GM21786 (cell line): ENCODE measurements around the gene SHANK1.
"Not testable (repeated sequence)": the region's sequence is repeated elsewhere in the genome, so short reads cannot be mapped to it uniquely, and the experiment has no call there.

Source experiments
- ATAC-seq: cut with Tn5 transposase; IDR thresholded peaks from one replicate; pipeline ENCODE4 v1.9.1; 2021; ENCODE audit not compliant: unreplicated experiment

Gene SHANK1

DNA sequence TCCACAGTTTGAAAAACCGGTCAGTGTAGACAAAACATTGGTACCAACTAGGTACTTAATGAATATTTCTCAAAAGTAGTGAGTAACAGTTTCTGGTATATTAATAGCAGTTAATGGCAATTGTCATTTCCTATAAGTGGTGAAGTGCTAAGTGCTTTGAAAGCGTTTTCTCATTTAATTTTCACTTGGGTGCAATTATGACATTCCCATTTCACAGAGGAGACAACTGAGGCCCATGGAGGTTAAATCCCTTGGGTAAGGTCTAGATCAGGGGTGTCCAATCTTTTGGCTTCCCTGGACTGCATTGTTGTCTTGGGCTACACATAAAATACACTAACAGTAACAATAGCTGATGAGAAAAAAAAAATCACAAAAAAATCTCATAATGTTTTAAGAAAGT lies 79.2 kb downstream of the SHANK1 start:
- no peak for ATAC-seq

- no peak for ATAC-seq
Observed at GRCh38 chr19:50639121-50640112, 80.2 kb downstream of the SHANK1 start, which contains the start of gene SYT3. TSS of gene SYT3 (minus strand) at chr19:50639881. CDS start at chr19:50637411, 2,470 bp downstream.

GRCh38 chr19:50638600-50638999 lies 81.0 kb downstream of the SHANK1 start:
- no peak for ATAC-seq

- no peak for ATAC-seq
Observed at GRCh38 chr19:50636317-50637085, 83.1 kb downstream of the SHANK1 start.

GRCh38 chr19:50633973-50634372 lies 85.6 kb downstream of the SHANK1 start:
- ATAC-seq = no peak

DNA sequence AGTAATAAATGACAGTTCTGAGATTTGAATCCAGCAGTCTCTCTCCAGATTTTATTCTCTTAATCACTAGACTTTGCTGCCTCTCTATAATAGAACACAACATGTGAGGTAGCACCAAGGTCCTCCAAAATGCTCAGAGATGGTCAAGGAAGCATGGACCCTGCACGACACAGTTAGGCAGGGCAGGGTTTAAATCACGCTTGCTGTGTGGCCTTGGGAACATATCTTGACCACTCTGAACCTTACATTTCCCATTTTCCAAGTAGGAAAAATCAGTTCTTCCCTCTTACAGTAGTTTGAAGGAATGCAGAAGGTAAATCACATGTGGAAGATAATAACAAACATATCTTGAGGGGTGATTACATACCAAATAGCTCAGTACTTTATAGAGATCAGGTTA lies 86.2 kb downstream of the SHANK1 start:
- no peak for ATAC-seq

GRCh38 chr19:50632151-50632835 lies 87.3 kb downstream of the SHANK1 start:
- ATAC-seq = no peak

DNA sequence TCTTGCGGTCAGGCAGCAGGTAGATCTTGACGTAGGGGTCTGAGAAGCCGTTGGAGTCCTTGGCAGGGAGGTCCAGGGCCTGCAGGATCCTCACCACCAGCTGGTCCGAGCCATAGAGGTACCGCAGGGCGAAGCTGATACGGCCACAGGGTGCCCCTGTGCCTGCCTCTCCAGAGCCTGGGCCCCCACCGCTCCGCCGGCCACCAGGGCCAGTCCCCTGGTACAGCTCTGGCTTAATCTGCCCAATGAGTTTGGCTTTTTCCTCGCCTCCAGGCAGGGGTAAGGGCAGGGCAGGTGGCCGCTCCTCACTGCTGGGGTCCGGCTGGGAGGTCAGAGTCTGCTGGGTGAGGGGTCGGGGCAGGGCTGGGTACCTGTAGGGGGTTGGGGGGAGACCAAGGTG lies 89.8 kb downstream of the SHANK1 start:
- no peak for ATAC-seq

- no peak for ATAC-seq
Observed at GRCh38 chr19:50629194-50629593, 90.4 kb downstream of the SHANK1 start.

DNA sequence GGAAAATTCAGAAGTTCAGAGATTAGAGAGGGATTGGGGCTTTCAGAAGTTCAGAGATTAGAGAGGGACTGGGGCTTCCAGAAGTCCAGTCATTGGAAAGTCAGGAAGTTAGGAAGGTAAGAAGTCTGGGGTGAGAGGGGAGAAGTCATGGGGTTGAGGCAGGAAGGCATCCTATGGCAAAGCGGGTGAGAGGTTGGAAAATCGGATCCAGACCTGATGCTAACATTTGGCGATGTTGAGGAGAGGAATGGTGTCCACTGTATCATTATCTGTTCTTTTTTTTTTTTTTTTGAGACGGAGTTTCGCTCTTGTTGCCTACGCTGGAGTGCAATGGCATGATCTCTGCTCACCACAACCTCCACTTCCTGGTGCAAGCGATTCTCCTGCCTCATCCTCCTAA lies 91.1 kb downstream of the SHANK1 start:
- no peak for ATAC-seq

DNA sequence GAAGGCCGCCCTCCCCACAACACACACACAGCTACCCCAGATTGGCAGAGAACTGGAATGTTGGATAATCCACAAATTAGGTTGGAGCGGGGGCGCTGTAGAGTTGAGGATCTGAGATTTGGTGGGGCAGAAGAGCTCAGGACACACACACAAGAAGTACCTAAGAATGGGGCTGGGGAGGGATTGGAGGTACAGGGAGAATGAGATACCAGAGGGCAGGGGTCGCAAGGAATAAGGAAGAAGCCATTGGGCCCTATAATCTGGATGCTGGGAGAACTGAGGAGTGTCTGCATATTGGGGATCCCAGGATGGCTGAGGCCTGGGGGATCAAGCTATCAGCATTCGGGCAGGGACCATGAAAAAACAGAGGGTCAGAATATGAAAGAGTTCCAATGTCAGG lies 91.5 kb downstream of the SHANK1 start:
- no peak for ATAC-seq

DNA sequence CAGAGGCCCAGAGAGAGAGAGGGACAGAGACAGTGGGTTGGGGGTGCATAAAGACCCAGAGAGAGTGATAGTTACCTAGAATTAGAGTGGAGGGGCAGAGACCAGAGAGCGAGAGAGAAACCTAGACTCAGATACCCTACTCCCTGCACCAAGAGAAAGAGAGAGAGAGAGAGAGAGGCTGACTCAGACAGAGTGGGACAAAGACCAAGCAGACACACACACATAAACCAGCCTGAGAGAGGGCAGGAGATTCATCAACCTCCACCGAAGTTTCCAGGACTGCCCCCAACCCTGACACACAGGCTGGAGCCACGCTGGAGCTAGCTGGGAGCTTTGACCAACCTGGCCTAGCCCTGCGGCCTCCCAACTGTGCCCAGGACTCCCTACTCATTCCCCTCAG lies 92.8 kb downstream of the SHANK1 start:
- no peak for ATAC-seq

DNA sequence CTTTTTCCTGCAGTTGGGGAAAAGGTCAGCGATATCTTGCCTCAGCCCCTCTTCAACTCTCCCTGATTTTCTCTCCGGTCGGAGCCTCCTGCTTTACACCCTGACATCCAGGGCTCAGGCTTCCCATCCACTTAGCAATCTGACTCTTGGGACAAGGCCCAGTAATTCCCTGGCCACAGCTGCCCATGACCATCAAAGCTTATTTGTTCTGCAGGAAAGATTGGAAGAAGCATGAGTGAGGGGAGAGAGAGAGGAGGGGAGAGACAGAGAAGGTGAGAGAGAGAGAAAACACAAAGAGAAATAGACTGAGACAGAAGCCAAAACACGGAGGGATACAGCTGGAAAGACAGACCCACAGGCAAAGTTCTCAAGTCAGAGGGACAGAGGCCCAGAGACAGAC lies 93.6 kb downstream of the SHANK1 start:
- no peak for ATAC-seq

DNA sequence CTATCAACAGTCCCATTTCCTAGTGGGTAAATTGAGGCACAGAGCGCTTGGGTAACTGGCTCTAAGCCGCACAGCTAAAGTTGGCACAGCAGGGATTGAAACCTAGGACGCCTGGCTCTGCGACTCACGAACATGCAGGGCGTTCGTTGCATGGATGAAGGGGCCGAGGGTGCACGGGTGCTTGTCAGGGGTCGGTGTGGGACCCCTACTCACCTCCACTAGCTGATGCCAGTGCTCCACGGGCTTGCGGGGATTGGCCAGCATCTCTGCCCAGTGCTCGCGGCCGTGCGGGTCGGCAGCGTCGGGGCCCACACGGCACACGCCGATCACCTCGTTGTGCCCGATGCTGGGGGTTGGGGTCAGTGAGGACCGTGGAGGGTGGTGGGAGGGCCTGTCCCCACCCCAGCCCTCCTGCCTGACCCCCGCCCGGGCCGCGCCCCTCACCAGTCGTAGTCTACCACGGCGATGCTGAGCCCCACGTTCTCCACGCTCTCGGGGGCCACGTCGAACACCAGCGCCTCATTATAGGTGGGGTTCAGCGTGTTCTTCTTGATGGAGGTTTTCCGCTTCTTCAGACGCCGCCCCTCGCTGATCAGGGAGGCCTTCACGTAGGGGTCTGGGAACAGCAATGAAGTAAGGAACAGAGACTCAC lies 94.5 kb downstream of the SHANK1 start:
- ATAC-seq = no peak

DNA sequence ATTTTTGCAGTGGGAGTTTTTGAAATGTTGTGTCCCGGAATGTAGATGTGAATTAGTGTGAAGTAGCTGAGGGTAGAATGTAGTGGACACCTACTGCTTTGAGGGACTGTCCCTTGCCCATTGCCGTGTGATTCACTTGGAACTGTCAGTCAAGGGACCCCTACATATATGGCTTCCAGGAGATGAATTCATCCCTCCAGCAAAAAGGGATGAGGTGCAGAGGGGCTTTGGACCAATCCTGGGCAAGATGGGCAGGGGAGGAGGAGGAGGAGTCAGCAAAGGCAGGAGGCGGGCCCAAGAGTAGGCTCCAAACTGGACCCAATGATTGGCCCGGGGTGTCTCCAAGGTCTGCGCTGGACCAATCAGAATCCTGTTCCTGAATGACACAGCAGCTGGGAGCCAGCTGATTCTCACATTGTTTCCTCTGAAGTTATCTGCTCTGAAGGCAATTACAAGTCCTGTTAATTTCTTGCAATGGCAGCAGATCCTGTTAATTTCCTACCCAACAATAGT lies 99.2 kb downstream of the SHANK1 start:
- not testable (repeated sequence) for ATAC-seq

DNA sequence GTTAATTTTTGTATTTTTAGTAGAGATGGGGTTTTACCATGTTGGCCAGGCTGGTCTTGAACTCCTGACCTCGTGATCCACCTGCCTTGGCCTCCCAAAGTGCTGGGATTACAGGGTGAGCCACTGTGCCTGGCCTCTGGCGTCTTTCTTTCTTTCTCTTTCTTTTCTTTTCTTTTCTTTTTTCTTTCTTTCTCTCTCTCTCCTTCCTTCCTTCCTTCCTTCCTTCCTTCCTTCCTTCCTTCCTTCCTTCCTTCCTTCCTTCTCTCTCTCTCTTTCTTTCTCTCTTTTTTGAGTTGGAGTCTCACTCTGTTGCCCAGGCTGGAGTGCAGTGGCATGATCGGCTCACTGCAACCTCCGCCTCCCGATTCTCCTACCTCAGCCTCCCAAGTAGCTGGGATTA lies 100.4 kb downstream of the SHANK1 start:
- not testable (repeated sequence) for ATAC-seq

DNA sequence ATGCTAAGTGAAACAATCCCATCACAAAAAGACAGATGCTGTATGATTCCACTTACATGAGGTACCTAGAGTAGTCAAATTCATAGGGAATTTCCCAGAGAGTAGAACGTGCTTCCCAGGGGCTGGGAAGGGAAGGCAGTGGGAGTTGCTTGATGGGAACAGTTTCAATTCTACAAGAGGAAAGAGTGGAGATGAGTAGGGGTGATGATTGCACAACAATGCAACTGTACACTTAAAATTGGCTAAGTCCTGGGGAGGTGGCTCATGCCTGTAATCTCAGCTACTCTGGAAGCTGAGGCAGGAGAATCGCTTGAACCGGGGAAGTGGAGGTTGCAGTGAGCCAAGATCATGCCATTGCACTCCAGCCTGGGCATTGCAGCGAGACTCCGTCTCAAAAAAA lies 101.2 kb downstream of the SHANK1 start:
- ATAC-seq = not testable (repeated sequence)

DNA sequence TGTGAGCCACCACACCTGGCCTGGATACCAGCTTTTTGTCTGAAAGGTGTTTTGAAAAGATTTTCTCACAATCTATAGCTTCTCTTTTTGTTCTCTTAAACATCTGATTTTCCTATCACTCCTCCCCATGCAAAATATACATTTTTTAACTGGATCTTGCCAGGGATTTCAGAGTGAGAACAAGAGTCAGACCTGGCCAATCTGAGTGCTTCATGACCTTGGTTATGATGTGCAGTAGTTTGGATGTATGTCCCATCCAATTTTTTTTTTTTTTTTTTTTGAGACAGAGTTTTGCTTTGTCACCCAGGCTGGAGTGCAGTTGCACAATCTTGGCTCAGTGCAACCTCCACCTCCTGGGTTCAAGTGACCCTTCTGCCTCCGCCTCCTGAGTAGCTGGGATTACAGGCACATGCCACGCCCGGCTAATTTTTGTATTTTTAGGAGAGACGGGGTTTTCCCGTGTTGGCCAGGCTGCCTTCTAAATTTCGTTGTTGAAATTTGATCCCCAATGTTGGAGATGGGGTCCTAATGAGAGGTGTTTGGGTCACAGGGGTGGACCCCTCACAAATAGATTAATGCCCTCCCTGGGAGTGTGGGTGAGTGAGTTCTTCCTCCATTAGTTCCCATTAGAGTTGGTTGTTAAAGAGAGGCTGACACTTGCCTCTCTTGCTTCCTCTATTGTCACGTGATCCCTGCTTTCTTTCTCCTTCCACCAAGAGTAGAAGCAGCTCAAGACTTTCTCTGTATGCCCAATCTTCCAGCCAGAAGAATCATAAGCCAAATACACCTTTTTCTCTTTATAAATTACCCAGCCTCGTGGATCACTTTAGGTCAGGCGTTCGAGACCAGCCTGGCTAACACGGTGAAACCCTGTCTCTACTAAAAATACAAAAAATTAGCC lies 106.8 kb downstream of the SHANK1 start:
- not testable (repeated sequence) for ATAC-seq
